CD4-positive, alpha-beta T cell treated with Interleukin-6 for 4 hours (primary cell): ENCODE data around the gene RIBC2.

Experiments used
- DNase-seq: peaks from one replicate; pipeline ENCODE4 v3.0.0-alpha.2; 2020; ENCODE audit warnings: mixed read lengths

RIBC2 gene

DNA sequence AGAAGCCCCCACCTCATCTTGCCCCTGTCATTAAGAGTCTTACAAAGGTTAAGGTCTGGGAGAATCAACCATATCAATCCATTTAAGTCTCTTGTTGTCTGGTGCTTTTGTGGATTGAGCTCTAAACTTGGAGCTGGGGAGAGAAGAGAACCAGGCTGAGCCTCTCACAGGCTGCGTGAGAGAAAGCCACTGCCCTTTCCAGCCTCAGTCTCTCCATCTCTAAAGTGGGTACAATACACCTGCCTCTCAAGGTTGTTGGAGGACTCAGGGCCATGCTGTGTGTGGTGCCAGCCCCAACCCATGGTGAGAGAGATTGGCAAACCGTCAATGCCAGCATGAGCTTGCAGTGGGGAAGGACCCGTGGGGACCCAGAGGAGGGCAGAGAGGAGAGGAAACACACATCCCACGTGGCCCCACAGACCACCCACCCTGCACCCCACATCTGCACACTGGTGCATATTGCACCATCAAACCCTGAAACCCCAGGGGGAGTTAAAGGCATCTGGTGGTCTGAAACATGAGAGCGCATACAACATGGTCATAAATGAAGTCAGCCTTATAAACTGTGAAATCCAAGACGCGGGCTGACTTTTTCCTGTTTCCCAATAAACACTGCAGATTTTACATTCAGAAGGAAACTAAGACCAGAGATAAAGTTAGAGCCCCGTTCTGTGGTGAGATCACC, 61.7 kb downstream of the RIBC2 start:
- DNase-seq = no peak

DNA sequence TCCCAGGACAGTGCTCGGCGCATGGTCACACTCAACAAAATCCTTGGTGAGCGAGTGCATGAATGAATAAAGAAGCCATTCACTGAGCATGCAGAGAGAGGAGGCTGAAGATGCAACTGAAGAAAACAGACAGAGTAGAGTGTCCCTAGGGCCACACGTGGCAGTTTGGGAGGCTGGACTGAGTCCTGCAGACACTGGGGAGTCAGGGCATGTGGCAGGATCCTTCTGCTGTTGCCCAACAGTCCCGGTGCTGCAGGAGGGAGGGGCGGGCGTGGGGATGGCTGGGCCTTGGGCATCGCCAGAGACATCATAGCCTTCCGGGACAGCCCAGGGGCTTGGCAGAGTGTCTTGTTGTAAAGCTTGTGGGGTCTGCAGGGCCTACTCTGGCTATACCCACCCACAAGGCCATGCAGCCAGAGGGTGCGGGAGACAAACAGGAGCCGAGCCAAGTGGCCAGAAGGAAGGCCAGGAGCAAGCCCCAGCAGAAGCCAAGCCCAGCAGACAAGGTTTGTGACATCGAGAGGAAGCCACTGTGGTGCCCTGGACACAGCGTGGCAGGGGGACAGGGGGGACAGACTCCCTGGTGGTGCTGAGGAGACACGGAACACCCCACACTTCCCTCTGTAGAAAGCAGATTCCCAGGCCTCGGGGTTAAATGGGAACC, 62.5 kb downstream of the RIBC2 start:
- no peak for DNase-seq

DNA sequence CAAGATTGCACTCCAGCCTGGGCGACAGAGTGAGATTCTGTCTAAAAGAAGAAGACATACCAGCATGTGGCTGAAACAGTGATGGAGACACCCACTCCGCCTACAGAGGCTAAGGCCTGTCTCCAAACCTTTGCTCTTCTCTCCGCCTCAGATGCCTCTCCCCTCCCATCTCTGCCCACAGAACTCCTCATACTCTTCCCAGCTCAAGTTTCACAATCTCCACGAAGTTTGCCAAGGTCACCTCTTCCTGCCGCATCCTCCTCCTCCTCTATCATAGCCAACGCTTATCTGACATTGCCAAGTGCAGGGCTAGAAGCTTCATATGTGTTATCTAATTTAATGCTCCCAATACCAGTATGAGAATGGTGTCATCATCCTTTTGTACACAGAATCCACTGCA, 63.3 kb downstream of the RIBC2 start:
- no peak for DNase-seq

DNA sequence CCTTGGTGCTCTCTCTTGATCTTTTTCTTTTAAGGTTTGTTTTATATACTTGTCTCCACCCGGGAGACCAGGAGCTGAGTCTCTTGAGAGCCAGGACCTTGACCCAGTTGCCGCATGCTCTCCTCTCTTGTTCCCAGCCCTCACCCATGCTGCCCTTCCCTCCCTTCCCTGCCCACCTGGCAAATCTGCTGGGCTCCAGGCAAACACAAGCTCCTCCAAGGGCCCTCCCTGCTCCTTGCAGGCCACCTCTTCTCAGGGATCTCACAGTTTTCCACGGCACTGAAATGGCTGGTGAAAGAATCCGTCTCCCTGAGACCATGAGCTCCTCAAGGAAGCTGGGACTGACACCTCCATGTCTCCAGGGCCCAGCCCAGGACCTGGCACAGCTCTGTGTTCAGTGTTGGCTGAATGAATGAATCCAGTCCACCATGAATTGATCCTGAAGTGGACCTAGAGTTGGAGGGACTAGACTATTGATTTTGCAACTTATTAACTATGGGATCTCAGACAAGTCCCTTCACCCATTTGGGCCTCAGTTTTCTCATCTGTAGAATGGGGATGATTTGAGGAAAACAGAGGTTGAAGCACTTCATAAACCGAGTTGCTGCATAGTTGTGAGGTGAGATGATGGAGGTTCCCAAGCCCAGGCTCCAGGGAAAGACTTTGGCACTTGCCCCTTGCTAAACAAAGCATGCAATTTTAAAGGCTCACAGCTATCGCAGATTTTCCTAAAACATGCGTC, 64.0 kb downstream of the RIBC2 start:
- no peak for DNase-seq

DNA sequence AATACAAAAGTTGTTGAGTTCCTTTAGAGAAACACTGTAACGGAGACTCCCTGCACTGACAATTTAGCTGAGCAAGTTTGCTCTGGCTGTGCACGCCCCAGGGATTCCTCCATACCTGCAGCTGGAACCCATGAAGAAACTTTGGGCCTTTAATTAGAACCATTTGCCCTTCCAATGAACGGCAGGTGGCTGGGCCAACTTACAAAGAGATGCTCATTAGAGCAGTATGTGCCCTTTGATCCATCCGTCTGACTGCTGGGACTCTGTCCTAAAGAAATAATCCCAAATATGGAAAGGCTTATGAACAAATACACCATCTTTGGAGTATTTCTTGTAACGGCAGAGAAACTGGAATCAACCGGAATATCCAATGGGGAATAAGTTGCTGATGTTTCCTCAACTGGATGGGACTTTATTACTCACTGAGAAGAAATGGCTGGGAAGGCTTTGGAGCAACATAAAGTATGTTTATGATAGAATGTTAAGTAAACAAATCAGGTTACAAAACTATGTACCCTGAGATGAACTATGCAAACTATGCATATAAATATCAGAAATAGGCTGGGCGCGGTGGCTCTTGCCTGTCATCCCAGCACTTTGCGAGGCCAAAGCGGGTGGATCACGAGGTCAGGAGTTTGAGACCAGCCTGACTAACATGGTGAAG, 64.7 kb downstream of the RIBC2 start:
- DNase-seq = no peak

DNA sequence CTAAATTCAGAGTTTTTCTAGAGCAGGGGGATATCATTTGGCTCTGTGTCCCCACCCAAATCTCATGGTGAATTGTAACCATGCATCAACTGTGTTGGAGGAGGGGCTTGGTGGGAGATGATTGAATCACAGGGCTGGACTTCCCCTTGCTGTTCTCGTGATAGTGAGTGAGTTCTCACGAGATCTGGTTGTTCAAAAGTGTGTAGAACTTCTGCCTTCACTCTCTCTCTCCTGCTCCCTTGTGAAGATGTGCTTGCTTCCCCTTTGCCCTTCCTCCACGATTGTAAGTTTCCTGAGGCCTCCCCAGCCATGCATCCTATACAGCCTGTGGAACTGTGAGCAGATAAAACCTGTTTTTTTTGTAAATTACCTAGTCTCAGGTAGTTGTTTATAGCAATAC, 67.2 kb downstream of the RIBC2 start:
- DNase-seq = no peak

DNA sequence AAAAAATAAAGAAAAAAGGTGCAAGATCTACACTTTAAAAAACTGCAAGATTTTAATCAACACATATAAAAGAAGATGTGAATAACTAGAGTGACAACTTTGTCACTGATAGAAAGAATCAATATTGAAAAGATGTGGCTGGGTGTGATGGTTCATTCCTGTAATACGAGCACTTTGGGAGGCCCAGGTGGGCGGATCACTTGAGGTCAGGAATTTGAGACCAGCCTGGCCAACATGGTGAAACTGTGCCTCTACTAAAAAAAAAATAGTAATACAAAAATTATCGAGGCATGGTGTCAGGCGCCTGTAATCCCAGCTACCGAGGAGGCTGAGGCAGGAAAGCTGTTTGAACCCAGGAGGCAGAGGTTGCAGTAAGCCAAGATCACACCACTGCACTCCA, 68.2 kb downstream of the RIBC2 start:
- DNase-seq = no peak
